HG02852 (cell line): ENCODE results near the gene FXR2.
"Not testable (repeated sequence)": the region's sequence is repeated elsewhere in the genome, so short reads cannot be mapped to it uniquely, and the experiment has no call there.

Source experiments
- ATAC-seq: cut with Tn5 transposase; IDR thresholded peaks from one replicate; pipeline ENCODE4 v1.9.1; 2021; ENCODE audit warnings: mild to moderate bottlenecking, moderate library complexity; ENCODE audit not compliant: unreplicated experiment

FXR2 gene

GRCh38 chr17:7614425-7615264 is at the start of gene FXR2:
Gene FXR2, minus strand, starts transcription at chr17:7614897. Its CDS starts 365 bp downstream, at chr17:7614532.
- peak; percentile 85 for ATAC-seq

- no peak for ATAC-seq
Measured at GRCh38 chr17:7656958-7657609, 42.4 kb upstream of the FXR2 start.

GRCh38 chr17:7655541-7655840 is 40.8 kb upstream of the FXR2 start:
- no peak for ATAC-seq

- ATAC-seq: no peak
Measured at GRCh38 chr17:7654832-7655540, 40.3 kb upstream of the FXR2 start.

DNA sequence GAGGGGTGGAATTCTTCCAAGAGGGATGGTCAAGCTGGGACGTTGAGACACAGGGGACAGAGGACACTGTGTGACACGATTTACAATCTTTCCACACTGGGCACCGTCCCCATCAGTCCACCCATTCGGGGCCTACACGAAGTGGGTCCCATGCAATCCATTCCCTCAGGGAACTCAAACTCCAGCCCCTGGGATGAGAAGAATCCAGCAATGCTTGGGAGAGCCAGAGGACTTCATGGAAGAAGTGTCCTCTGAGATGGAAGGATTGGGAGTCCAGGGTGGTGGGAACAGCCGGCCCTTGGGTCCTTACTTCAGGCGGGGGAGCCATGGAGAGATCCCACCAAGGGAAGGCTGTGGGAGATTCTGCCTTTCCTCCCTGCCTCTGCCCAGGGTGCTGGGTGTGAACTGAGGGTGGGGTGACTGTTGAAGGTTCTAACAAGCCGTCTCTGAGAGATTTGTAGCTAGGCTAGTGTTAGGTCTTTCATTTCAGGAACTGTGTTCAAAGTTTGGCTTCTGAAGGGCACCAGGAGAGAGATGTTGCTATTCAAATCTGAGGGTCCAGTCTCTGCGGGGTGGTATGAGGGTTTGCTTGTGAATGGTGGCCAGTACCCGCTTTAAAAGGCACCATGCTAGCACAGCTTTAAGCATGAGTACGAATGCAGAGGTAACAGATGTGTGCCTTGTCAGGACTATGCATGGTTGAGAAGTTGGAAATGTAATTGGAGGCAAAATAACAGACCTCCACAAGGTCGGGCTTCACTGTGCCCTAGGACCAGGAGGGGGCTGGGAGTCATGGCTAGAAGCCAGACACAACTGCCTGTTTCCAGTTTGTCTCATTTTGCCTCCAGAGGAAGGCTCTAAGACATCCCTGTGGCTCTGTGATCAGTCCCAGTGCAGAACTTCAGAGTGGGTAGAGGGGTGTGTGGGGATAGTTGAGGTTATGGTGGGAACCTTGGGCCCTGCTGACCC is 38.0 kb upstream of the FXR2 start:
- no peak for ATAC-seq

- ATAC-seq: no peak
Measured at GRCh38 chr17:7651665-7652387, 37.1 kb upstream of the FXR2 start.

- ATAC-seq: no peak
Measured at GRCh38 chr17:7651097-7651664, 36.5 kb upstream of the FXR2 start.

- peak; percentile 40 for ATAC-seq
Measured at GRCh38 chr17:7650509-7651096, 35.9 kb upstream of the FXR2 start, which contains the start of gene ATP1B2. Gene ATP1B2, plus strand, starts transcription at chr17:7650926. Its CDS starts 593 bp downstream, at chr17:7651519.

GRCh38 chr17:7647018-7647417 is 32.3 kb upstream of the FXR2 start:
- no peak for ATAC-seq

GRCh38 chr17:7646457-7646856 is 31.8 kb upstream of the FXR2 start:
- ATAC-seq: no peak

DNA sequence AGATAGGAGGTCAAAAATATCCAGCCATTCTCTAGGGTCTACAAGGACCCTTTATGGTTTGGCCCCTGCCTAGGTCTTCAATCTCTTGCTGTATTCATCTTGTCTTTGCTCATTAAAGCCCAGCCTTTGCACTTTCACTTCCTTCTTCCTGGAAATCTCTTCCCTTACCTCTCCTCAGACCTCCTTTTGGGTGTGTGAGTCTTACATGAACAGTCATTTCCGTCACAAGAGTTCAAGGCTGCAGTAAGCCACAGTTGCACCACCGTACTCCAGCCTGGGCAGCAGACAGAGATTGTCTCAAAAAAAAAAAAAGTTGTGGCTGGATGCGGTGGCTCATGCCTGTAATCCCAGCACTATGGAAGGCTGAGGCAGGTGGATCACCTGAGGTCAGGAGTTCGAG is 30.1 kb upstream of the FXR2 start:
- no peak for ATAC-seq

- ATAC-seq: not testable (repeated sequence)
Measured at GRCh38 chr17:7641635-7642034, 26.9 kb upstream of the FXR2 start.

- no peak for ATAC-seq
Measured at GRCh38 chr17:7640783-7641182, 26.1 kb upstream of the FXR2 start.

DNA sequence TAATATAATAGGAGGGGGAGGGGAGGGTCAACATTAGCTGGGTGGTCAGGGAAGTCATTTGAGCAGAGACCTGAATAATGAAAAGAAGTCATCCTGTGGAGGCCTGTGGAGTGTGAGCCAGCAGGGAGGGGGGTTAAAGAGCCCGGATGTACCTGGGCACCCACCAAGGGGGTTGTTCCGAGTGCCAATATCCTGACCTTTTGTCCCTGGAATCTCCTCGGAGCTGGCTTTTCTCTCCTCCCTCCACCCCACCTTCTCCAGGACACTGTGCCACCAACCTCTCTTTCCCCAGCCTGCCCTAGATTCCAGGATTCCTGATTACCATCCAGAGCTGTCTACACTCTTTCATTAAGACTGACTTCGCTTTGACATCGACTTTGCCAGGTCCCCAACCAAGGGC is 21.5 kb upstream of the FXR2 start:
- ATAC-seq: no peak

- ATAC-seq: no peak
Measured at GRCh38 chr17:7634384-7634783, 19.7 kb upstream of the FXR2 start.

DNA sequence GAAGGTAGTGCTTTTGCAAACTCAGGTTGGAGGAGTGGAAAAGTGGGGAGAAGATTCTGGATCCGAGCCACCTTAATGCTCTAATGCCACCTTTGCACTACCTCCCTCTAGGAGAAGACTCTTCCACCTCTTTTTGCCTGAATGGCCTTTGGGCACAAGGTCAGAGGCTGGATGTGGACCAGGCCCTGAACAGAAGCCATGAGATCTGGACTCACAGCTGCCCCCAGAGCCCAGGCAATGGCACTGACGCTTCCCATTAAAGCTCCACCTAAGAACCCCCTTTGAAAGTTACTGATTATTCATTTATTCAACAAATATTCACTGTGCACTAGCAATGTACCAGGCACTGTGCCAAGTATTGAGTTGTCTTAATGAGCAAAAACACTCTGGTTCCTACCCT is 18.4 kb upstream of the FXR2 start:
- ATAC-seq: no peak

DNA sequence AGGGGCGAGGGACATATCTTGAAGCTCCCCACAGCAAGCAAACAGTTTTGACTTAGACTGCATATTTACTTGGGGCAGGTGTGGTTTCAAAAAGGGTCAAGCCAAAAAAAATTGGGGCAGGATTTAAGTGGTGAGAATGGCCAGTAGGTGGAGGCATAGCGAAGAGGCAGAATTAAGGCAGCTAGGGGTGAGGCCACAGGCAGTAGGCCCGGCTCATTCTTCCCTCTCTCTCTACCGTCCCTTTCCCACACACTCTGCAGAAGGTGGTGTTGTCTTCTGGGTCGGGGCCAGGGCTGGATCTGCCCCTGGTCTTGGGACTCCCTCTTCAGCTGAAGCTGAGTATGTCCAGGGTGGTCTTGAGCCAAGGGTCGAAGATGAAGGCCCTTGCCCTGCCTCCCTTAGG is 17.8 kb upstream of the FXR2 start:
- no peak for ATAC-seq

DNA sequence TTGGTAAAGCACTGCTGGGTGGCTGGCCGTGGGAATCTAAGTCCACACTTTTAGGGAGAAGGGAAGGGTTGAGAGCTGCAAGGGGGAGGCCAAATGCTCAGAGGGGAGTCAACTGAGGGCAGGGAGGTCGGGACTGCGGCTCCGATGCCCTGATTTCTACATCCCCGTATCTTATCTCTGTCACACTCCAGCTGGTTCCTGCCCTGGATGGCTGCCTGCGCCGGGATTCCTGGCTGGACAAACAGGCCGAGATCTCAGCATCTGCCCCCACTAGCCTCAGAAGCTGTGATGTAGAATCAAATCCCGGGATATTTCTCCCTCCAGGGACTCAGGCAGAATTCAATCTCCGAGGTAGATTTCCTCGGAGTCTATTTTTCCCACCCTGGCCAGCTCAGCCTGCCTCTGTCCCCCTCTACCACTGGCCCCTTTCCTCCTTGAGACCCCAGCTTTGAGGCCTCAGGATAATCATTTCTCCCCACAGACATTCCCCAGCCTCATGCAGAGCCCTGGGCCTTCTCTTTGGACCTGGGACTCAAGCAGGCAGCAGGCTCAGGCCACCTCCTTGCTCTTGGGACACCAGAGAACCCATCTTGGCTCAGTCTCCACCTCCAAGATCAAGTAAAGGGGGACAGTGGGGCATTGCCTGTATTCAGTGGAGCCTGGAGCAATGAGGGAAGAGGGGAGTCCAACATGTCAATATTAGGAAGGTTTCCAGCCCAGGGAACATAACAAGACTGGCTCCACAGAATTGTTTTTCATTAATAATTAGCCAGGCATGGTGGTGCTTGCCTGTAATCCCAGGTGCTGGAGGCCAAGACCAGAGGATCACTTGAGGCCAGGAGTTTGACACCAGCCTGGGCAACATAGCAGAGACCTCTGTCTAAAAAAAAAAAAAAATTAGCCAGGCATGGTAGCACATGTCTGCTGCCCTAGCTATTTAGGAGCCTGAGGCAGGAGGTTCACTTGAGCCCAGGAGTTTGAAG is 17.0 kb upstream of the FXR2 start:
- ATAC-seq: no peak
